ENCODE results near the gene SHISAL2A.

Gene SHISAL2A

DNA sequence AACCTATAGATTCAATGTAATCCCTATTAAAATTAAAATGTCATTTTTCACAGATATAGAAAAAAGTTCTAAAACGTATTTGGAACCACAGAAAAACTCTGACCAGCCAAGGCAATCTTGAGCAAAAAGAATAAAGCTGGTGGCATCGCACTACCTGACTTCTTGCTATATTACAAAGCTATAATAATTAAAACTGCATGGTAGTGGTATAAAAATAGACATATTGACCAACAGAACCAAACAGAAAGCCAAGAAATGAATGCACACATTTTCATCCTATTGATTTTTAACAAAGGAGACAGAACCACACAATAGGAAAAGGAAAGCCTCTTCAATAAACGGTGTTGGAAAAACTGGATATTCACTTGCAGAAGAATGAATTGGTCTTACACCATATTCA, 9.2 kb upstream of the SHISAL2A start:
- no peak for DNase-seq

DNA sequence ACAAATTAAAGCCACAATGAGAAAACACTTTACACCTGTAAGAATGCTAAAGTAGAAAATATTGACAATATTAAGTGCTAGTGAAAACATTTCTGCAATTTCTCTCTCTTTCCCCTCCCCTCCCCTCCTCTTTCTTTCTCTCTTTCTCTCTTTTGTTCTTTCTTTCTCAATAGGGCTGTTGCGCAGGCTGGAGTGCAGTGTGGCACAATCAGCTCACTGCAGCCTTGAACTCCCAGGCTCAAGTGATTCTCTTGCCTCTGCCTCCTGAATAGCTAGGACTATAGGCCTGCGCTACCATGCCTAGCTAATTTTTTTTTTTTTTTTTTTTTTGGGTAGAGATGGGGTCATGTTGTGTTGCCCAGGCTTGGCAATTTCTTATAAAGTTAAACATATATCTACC, 5.9 kb upstream of the SHISAL2A start:
- DNase-seq = no peak

DNA sequence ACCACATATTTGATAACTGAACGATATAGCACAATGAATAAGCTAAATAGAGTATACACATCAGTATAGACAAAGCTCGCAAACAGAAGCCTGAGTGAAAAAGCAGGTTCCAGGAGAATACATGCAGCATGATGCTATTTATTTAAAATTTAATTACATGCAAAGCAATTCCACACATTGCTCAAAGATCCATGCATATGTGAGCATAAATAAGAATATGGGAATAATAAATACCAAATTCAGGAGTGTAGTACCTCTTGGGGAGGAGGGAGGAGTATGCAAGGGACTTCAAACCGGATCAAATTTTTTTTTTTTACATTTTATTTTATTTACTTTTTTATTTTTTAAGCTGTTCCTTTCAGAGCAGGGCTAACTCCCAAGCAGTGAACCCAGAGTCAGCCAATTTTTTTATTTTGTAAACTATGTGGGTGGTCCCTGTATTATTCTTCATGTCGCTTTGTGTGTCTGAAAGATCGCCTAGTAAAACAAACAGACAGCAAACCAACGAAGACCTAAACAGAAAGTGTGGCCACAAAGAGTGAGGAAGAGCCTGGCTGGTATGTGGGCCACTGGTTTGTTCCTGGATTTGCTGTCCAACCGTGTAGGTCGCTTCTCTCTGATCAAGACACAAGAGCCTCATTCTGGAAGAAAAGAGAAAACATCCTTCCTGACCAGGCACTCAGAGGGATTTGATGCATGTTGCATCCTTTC, 4.2 kb upstream of the SHISAL2A start:
- no peak for DNase-seq

DNA sequence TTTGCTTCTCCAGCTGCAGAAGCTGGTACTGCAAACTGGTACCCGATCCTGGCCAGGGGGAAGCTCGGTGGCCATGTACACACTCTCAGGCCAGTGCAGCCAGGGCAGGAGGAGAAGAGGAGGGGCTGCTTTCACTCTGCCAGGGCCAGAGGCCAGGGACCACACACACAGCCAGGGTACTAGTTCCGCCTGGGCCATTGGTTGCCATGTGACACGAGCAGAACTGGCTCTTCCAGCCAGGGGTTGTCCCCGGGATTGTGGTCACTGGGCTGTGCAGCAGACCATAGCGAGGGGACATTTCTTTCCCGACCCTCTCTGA, 3.7 kb upstream of the SHISAL2A start:
- DNase-seq = no peak

DNA sequence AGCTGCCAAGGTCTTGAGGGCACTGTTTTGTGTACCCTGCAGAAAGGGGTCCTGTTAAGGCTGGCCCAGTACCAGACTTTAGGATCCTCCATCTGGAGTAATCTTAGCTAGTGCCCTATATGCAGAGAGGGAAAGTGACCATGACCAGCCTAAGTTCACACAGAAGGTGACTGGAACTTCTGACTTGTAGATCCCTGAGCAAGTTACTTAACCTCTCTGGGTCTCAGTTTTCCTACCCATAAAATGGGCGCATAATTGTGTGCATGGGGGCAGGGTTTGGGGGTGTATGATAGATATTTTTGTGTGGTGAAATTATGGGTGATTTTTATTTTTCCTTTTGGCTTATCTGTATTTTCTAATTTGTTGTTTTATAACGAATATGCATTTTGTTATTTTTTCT, 3.3 kb upstream of the SHISAL2A start:
- no peak for DNase-seq

DNA sequence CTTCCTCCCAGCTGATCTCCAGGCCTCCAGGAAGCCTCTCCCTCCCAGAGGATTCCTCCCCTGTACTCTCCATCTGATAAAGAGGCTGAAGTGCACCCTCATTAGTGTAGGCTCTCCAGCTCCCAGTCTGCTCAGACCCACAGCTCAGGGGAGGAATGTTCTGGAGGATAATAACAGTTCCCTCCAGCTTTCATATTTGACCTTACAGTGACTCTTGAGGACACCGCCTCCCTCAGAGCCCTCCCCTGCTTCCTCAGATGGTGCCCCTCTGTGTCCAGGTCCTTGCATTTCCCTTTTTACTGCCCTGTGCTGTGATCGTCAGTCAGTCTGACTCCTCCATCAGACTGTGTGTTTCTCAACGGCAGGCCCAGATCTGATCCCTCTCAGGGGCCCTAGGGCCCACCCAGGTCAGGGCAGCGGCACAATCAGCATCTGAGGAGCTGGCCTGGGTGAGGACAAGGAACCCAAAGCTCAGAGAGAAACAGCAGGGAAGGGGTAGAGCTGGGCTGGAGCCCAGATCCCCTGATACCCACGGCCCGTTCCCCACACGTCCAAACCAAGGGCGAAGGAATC, 1.1 kb upstream of the SHISAL2A start:
- no peak for DNase-seq

DNA sequence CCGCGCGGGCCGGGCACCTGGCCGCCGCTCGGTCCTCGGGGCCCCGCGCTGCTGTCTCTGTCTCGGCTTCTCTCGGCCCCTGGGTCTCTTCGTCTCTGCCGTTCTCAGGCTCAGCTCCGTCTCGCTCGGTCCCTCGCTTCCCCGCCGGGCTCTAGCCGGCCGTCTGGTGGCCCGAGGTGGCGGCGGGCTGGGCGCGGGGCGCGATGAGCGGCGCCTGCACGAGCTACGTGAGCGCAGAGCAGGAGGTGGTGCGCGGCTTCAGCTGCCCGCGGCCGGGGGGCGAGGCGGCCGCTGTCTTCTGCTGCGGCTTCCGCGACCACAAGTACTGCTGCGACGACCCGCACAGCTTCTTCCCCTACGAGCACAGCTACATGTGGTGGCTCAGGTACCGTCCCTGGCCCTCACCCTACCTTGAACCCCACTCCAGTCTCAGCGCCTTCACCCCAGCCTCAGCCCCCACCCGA, 355 bp downstream of the SHISAL2A start:
- DNase-seq = no peak

DNA sequence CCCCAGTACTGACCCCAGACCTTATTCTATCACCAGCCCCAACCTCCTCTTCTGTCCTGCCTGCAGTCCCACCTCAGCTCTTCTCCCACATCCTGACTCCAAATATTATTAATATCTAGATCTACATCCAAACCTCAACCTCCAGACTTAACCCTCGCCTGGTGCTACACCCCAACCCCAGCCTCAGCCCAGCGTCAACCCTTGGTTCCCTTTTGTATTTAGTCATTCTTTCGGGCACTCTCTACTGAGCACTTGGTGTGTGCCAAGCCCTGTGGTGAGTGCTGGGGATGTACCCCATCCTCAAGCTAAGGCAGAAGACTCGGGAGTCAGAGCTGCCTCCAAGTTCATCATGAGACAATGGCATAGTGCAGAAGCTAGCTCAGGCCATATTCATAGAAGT, 1.1 kb downstream of the SHISAL2A start:
- no peak for DNase-seq

DNA sequence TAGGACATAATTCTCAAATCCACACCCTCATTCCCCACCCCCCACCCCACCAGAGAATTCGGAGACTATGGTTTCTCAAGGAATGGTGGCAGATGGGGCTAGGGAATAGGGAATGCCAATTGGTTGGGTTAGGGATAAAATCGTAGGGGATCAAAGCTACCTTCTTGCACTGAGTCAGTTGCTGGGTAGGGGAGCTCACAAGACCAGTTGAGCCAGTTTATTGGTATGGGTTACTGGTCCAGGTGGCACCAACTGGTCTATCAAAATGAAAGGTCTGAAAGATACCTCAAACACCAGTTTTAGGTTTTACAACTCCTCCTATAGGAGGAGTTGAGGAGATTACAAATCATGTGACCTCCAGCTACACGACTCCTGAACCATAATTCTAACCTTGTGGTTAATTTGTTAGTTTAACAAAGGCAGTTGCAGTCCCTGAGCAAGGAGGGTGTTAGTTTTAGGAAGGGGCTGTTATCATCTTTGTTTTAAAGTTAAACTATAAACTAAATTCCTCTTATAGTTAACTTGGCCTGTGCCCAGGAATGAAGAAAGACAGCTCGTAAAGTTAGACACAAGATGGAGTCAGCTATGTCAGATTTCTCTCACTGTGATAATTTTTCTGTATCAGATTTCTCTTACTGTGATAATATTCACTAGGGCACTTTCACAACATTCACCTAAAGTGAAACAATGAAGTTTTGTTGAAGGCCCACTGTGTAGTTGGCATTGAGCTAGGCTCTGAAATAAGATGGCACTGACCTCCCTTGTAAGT, 2.5 kb downstream of the SHISAL2A start:
- no peak for DNase-seq

DNA sequence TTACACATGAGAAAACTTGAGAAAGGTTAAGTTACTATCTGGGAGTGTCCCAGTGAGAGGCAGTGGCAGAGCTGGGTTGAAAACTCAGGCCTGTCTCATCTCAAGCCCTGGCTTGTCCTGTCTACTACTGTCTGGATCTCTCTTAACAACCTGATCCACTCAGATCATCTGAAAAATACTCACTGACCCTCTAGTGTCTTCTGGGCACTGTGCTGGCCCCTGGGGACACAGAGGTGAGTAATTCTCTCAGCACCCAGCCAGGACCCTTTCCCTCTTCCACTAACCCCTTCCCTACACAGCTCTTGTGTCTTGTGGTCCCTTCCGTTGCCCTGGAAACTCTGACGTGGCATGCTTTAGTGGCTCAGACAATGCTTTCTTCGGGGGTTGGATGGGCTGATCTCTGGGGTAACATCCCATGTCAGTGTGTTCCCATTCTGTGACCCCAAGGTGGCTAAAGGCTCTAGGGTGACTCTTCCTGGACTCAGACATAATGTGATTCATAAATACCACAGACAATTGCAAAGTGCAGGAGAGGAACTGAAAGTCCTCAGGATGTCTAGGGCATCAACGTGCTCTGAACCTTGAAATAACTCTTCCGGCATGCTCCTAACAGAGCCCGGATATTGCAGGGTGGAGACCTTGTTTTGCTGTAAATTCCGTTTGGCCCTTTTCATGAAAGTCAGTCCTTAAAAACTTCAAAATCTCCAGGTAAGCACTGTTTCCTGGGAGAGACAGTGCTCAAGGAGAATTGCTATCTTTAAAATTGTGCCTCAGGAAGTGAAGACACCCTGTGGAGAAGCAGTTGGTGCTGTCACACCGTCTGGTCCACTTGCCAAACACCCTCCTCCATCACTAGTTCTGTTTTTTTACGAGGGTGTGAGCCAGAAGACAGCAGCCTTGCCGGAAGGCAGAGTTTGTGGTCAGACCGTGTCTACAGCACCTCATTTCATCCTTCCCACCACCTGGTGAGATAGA, 4.0 kb downstream of the SHISAL2A start:
- peak; percentile 88 for DNase-seq

DNA sequence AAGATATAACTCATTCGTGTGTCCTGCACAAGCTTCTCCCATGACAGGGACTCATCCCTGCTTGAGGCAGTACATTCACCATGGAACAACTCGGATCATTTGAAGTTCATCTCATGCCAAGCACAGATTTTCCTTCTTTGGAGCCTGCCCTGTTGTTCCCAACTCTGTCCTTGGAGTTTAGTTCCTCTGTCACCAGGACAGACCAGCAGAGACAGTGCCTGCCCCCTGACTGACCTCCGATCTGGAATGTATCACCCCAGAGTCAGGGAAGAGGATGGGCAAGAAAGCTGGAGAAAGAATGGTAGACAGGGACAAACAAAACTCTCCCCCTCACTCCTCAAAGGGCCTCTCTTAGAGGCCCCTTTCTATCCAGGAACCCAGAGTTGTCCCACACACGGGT, 5.0 kb downstream of the SHISAL2A start:
- no peak for DNase-seq

DNA sequence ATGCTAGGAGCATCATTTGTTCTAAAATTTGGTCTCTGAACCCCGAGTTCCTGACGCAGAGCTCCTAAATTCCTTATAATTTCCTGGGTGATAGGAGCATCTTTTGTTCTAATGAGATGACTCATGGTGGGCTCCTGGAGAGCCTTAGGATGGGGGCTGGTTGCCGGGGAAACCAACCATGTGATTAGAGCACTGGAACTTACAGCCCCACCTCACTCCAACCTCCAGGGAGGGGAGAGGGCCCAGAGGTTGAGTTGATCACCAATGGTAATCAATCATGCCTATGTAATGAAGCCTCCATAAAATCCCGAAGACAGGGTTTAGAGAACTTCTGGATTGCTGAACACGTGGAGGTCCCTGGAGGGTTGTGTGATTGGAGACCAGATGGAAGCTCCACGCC, 7.7 kb downstream of the SHISAL2A start:
- DNase-seq = no peak

DNA sequence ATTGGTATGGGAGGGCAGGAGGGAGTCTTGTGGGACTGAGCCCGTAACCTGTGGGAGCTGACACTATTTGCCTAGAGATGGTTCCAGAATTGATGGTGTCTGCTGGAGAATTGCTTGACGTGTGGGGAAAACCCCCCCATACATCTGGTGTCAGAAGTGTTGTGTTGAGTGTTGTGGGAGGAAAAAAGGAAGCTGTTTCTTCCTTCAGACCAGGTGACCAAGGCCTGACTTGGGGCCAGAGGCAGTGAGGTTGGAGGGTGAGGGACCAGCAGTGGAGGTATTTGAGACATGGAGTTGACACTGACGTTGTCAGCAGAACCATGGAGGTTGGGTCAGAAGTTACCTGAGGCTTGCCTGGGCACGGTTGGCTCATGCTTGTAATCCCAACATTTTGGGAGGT, 8.3 kb downstream of the SHISAL2A start:
- no peak for DNase-seq

DNA sequence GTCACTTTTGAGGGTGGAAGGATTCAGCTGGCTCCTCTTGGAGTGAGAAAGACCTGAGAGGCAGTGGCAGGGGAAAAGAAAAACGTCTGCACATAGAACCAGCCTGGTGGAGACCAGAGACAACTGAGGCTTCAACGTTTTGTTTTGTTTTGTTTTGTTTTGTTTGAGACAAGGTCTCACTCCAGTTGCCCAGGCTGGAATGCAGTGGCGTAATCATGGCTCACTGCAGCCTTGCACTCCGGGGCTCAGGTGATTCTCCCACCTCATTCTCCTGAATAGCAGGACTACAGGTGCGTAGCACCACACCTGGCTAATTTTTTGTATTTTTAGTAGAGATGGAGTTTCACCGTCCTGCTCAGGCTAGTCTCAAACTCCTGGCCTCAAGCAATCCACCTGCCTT, 12.3 kb downstream of the SHISAL2A start:
- no peak for DNase-seq

DNA sequence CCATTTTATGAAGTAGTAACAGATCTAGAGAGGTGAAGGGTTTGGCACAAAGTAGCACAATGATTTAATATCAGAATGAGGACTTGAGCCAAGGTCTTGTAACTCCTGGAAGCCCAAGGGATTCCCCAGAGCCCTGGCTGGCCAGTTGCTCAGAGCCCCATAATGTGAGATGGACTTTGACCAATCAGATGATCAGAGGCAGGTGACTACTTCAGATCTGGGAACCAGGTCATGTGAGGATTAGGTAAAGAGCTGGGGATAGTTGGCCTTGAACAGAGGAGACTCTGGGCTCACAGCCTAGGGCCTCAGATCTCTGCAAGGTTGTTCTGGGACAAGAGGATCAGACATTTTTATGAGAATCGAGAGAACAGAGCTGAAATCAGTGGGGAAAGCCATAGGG, 18.9 kb downstream of the SHISAL2A start:
- DNase-seq = no peak

DNA sequence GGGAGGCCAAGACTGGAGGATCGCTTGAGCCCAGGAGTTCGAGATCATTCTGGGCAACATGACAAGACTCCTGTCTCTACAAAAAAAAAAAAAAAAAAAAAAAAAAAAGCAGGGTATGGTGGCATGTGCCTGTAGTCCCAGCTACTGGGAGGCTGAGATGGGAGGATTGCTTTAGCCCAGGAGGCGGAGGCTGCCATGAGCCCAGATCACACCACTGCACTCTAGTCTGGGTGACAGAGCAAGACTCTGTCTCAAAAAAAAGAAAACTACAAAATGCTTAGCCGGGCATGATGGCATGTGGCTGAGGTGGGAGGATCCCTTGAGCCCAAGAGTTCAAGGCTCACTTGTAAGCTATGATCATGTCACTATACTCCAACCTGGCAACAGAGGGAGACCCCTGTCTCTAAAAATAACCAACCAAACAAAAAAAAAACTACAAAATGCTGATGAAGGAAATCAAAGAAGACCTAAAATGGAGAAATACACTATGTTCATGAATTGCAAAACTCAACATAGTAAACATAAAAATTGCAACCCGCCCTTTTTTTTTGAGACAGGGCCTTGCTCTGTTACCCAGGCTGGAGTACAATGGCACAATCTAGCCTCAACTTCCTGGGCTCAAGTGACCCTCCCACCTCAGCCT, 20.4 kb downstream of the SHISAL2A start:
- DNase-seq = no peak

DNA sequence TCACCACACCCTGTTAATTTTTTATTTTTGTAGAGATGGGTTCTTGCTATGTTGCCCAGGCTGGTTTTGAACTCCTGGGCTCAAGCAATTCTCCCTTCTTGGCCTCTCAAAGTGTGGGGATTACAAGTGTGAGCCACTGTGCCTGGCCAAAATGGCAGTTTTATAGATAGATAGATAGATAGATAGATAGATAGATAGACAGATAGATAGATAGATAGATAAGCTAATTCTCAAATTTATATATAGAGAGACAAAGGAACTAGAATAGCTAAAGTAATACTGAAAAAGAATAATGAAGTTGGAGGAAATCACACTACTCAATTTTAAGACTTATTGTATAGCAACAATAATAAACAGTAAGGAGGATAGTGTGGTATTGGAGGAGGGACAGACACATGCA, 21.1 kb downstream of the SHISAL2A start:
- no peak for DNase-seq

DNA sequence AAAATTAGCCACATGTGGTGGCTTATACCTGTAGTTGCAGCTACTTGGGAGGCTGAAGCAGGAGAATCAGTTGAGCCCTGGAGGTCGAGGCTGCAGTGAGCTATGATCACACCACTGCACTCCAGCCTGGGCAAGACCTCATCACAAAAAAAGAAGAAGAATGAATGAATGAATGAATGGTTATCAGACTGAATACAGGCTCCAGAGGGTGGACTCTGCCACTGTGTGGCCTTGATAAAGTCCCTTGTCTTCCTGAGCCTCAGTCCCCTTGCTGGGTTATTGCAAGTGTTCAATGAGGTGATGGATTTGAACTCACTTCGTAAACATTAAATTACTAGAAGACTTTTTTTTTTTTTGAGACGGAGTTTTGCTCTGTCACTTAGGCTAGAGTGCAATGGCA, 24.7 kb downstream of the SHISAL2A start:
- DNase-seq = no peak

DNA sequence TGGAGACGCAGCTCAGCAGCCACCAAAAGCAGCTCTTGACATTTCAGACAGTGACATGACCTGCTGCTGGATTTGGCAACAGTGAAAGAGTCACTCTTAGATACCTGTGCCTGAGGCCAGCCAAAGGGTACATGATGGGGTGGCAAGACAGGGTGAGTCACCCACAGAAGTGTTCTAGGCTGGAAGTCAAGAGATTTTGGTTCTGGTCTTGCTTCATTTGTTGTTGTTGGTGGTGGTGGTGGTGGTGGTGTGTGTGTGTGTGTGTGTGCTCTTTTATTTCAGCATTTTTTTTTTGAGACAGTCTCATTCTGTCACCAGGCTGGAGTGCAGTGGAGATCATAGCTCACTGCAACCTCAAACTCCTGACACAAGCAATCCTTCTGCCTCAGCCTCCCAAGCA, 25.8 kb downstream of the SHISAL2A start:
- DNase-seq = no peak

DNA sequence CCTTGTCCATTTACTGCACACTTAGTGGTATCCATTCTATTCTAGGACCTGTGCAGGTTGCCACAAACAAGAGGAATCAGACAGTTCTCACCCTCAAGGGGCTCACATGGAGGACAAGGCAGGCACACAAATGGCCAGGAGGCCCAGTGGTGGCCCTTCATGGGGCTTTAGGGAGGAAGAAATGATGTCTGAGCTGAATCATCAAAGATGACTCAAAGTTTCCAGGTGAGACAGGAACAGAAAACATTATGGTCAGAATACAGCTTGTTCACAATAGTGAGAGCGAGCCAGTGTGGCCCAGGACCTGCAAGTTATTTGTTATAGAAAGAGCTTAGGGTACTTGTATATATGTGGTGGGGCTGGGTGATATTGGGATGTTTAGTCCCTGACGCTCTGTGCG, 26.4 kb downstream of the SHISAL2A start:
- no peak for DNase-seq

DNA sequence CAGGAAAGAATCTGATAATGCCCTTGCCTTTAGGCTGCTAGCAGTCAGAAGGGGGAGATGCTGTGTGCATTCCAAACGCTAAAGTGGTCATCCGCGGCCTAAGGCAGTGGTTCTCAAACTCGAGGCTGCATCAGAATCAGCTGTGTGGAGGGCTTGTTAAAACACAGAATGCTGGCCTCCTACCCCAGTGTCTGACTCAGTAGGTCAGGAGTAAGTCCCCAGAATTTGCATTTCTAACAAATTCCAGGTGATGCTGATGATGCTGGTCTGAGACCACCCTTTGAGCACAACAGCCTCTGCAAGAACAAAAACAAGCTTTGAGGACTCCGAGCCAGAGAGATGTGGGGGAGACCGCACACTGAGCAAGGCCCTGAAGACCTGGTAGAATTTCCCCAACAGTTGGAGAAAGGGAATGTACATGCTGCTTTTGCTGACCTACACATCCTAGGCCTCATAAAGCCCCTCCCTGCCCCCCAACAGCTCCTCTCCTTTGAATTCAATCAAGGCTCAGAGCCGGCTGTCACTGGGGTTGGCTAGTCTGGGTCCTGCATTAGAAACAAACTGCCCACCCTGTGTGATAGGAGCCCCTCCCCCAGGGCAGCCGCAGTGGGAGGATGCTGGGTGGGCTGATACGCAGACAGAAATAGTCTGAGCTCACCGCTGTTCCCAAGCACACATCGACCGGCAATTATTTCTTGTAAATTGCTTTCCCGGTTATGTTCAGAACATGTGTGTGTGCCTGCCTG, 27.1 kb downstream of the SHISAL2A start:
- DNase-seq = no peak

DNA sequence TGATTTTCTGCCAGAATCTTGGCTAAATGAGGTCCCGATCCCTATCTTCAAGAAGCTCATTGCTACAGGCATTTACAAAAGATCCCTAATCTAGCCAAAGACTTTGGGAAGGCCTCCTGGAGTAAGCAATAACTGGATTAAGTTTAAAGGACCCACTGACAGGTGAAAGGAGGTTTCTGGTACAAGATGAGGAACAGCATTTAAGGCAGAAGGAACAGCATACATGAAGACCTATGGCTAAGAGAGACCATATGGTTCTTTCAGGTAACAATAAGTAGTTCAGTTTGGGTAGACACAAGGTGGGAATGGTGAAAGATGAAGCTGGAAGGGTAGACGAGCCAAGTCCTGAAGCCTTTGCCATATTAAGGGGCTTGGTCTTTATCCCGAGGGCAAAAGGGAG, 27.8 kb downstream of the SHISAL2A start:
- no peak for DNase-seq
